ENCODE data around the gene SFTPB.
A peak's percentile ranks its signal among the peaks of the same experiment; 100 is the strongest.

DNA sequence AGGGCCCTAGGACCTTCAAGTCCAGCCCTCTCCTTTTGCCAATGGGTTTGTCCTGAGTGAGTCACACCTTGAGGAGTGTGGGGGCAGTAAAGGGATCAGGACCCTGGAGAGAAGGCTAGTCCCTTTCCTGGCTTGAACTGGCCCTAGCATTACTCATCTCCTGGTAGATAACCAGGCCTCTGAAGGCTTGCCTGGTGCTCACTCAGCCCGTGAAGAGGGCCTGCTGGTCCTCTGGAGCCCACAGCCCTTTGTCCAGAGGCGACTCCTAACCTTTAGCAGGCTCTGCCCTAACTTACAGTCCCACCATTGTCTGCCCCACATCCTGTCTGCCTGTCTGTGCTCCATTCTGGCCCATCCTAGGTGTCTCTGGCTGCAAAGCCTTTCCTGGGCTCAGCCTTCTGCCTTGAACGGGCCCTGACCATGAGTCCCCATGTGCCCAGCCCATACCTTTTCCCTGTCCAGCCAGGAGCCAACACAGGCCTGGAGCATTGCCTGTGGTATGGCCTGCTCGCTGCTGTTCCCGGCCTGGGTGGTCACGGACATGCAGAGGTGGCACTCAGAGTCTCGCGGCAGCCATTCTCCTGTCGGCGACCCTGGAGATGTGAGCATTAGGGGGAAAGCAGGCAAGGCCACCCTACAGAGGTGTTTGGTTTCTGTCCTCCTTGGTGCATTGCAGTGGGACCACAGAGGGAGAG, 5.0 kb downstream of the SFTPB start:
- no peak for TF ChIP-seq ZNF140 (tag by site-specific recombination; IDR thresholded peaks at IDR 0.05)
- TF ChIP-seq, protein P1, sequence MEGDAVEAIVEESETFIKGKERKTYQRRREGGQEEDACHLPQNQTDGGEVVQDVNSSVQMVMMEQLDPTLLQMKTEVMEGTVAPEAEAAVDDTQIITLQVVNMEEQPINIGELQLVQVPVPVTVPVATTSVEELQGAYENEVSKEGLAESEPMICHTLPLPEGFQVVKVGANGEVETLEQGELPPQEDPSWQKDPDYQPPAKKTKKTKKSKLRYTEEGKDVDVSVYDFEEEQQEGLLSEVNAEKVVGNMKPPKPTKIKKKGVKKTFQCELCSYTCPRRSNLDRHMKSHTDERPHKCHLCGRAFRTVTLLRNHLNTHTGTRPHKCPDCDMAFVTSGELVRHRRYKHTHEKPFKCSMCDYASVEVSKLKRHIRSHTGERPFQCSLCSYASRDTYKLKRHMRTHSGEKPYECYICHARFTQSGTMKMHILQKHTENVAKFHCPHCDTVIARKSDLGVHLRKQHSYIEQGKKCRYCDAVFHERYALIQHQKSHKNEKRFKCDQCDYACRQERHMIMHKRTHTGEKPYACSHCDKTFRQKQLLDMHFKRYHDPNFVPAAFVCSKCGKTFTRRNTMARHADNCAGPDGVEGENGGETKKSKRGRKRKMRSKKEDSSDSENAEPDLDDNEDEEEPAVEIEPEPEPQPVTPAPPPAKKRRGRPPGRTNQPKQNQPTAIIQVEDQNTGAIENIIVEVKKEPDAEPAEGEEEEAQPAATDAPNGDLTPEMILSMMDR (tag by site-specific recombination; IDR thresholded peaks at IDR 0.05): no peak
- TF ChIP-seq, protein P2, sequence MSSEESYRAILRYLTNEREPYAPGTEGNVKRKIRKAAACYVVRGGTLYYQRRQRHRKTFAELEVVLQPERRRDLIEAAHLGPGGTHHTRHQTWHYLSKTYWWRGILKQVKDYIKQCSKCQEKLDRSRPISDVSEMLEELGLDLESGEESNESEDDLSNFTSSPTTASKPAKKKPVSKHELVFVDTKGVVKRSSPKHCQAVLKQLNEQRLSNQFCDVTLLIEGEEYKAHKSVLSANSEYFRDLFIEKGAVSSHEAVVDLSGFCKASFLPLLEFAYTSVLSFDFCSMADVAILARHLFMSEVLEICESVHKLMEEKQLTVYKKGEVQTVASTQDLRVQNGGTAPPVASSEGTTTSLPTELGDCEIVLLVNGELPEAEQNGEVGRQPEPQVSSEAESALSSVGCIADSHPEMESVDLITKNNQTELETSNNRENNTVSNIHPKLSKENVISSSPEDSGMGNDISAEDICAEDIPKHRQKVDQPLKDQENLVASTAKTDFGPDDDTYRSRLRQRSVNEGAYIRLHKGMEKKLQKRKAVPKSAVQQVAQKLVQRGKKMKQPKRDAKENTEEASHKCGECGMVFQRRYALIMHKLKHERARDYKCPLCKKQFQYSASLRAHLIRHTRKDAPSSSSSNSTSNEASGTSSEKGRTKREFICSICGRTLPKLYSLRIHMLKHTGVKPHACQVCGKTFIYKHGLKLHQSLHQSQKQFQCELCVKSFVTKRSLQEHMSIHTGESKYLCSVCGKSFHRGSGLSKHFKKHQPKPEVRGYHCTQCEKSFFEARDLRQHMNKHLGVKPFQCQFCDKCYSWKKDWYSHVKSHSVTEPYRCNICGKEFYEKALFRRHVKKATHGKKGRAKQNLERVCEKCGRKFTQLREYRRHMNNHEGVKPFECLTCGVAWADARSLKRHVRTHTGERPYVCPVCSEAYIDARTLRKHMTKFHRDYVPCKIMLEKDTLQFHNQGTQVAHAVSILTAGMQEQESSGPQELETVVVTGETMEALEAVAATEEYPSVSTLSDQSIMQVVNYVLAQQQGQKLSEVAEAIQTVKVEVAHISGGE (tag by site-specific recombination; conservative IDR thresholded peaks at IDR 0.05; ENCODE audit: low read depth): no peak
- no peak for TF ChIP-seq MEIS1 (CRISPR knock-in tag; IDR thresholded peaks at IDR 0.05; ENCODE audit: borderline replicate concordance)
- TF ChIP-seq ZNF621 (tag by site-specific recombination; IDR thresholded peaks at IDR 0.05): no peak
- no peak for TF ChIP-seq ZNF830 (tag by site-specific recombination; IDR thresholded peaks at IDR 0.05; ENCODE audit: low read depth)
- no peak for TF ChIP-seq ZSCAN5A (tag by site-specific recombination; IDR thresholded peaks at IDR 0.05)
- no peak for TF ChIP-seq ZBTB20 (tag by site-specific recombination; IDR thresholded peaks at IDR 0.05)
- TF ChIP-seq ZNF776 (tag by site-specific recombination; IDR thresholded peaks at IDR 0.05; ENCODE audit: borderline replicate concordance): no peak
- no peak for TF ChIP-seq ZNF501 (tag by site-specific recombination; IDR thresholded peaks at IDR 0.05)
- TF ChIP-seq PBX3 (CRISPR knock-in tag; IDR thresholded peaks at IDR 0.05): no peak
- TF ChIP-seq, protein P3, sequence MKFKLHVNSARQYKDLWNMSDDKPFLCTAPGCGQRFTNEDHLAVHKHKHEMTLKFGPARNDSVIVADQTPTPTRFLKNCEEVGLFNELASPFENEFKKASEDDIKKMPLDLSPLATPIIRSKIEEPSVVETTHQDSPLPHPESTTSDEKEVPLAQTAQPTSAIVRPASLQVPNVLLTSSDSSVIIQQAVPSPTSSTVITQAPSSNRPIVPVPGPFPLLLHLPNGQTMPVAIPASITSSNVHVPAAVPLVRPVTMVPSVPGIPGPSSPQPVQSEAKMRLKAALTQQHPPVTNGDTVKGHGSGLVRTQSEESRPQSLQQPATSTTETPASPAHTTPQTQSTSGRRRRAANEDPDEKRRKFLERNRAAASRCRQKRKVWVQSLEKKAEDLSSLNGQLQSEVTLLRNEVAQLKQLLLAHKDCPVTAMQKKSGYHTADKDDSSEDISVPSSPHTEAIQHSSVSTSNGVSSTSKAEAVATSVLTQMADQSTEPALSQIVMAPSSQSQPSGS (tag by site-specific recombination; IDR thresholded peaks at IDR 0.05; ENCODE audit: low read depth): no peak
- TF ChIP-seq ZFHX2 (tag by site-specific recombination; conservative IDR thresholded peaks at IDR 0.05): no peak
- TF ChIP-seq, protein P4, sequence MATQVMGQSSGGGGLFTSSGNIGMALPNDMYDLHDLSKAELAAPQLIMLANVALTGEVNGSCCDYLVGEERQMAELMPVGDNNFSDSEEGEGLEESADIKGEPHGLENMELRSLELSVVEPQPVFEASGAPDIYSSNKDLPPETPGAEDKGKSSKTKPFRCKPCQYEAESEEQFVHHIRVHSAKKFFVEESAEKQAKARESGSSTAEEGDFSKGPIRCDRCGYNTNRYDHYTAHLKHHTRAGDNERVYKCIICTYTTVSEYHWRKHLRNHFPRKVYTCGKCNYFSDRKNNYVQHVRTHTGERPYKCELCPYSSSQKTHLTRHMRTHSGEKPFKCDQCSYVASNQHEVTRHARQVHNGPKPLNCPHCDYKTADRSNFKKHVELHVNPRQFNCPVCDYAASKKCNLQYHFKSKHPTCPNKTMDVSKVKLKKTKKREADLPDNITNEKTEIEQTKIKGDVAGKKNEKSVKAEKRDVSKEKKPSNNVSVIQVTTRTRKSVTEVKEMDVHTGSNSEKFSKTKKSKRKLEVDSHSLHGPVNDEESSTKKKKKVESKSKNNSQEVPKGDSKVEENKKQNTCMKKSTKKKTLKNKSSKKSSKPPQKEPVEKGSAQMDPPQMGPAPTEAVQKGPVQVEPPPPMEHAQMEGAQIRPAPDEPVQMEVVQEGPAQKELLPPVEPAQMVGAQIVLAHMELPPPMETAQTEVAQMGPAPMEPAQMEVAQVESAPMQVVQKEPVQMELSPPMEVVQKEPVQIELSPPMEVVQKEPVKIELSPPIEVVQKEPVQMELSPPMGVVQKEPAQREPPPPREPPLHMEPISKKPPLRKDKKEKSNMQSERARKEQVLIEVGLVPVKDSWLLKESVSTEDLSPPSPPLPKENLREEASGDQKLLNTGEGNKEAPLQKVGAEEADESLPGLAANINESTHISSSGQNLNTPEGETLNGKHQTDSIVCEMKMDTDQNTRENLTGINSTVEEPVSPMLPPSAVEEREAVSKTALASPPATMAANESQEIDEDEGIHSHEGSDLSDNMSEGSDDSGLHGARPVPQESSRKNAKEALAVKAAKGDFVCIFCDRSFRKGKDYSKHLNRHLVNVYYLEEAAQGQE (tag by site-specific recombination; IDR thresholded peaks at IDR 0.05): peak; percentile 83
